Measurements from ENCODE around the gene UBAP1L.

- TF ChIP-seq, protein P1, sequence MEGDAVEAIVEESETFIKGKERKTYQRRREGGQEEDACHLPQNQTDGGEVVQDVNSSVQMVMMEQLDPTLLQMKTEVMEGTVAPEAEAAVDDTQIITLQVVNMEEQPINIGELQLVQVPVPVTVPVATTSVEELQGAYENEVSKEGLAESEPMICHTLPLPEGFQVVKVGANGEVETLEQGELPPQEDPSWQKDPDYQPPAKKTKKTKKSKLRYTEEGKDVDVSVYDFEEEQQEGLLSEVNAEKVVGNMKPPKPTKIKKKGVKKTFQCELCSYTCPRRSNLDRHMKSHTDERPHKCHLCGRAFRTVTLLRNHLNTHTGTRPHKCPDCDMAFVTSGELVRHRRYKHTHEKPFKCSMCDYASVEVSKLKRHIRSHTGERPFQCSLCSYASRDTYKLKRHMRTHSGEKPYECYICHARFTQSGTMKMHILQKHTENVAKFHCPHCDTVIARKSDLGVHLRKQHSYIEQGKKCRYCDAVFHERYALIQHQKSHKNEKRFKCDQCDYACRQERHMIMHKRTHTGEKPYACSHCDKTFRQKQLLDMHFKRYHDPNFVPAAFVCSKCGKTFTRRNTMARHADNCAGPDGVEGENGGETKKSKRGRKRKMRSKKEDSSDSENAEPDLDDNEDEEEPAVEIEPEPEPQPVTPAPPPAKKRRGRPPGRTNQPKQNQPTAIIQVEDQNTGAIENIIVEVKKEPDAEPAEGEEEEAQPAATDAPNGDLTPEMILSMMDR (conservative IDR thresholded peaks at IDR 0.05; ENCODE audit: low read depth, low read length) = no peak
- TF ChIP-seq MAZ (IDR thresholded peaks at IDR 0.05; ENCODE audit: borderline replicate concordance, low read depth, low read length) (no peak), FOS (IDR thresholded peaks at IDR 0.05; ENCODE audit: low read depth, low read length) (no peak), POLR2A (IDR thresholded peaks at IDR 0.05; ENCODE audit: low read depth, low read length) (no peak), USF2 (IDR thresholded peaks at IDR 0.05; ENCODE audit: low read depth, low read length) (no peak), SMC3 (IDR thresholded peaks at IDR 0.05; ENCODE audit: low read depth, low read length) (no peak)
- TF ChIP-seq, protein P2, sequence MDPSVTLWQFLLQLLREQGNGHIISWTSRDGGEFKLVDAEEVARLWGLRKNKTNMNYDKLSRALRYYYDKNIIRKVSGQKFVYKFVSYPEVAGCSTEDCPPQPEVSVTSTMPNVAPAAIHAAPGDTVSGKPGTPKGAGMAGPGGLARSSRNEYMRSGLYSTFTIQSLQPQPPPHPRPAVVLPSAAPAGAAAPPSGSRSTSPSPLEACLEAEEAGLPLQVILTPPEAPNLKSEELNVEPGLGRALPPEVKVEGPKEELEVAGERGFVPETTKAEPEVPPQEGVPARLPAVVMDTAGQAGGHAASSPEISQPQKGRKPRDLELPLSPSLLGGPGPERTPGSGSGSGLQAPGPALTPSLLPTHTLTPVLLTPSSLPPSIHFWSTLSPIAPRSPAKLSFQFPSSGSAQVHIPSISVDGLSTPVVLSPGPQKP (IDR thresholded peaks at IDR 0.05; ENCODE audit: borderline replicate concordance, low read depth, low read length) = no peak
Observed at GRCh38 chr15:65156692-65157091, 41.7 kb upstream of the UBAP1L start.
